ENCODE measurements around the gene PRR33.
"Not testable (repeated sequence)": the region's sequence is repeated elsewhere in the genome, so short reads cannot be mapped to it uniquely, and the experiment has no call there.

The PRR33 gene

DNA sequence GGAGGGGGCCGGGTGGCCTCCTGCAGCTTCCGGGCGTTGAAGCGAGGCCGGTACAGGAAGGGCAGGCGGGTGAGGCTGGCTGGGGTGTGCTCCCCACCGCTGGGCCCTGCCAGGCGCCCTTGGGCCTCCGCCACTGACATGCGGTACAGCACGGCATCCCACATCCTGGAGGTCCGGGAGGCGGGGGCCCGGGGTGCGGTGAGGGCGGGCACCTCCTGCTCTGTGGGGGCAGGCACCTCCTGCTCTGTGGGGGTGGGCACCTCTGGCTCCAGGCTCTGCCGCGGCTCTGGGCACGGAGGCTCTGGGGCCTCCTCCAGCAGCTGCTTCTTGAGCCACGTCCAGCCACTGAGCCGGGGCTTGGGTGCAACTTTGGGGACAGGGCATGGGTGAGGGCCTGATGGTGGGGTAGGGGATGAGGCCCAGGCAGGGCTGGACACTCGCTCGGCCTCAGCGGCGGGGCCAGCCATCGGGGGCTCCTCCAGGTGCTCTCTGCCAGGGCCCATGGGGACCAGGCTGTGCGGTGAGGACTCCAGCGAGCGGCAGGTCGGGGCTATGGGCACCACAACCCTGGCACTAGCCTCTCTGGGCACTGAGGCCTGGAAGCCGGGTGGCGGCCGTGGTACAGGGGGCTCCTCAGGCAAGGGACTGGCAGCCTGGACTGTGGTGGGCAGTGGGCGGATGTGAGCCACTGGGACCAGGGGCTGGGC, 2.3 kb downstream of the PRR33 start:
- DNase-seq (ENCODE audit: low read depth) = peak; percentile 47

DNA sequence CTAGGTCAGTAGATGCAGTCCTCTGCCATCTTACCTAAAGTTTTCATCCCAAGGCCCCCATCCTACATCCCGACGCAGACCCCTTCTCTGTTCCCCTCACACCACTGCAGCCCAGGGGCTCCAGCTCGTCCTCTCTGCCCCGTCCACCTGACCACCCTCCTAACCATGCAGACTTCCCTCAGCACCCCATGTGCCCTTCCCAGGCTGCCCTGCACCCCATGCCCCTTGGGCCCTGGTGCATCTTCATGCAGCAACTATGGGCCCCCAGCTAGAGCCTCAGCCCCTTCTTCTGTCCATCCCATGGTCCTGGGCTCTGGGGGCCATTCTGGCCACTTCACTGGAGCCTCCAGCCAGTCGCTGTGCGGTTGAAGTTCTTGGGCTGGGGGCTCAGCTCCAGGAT, 2.9 kb downstream of the PRR33 start:
- no peak for DNase-seq (ENCODE audit: low read depth)

DNA sequence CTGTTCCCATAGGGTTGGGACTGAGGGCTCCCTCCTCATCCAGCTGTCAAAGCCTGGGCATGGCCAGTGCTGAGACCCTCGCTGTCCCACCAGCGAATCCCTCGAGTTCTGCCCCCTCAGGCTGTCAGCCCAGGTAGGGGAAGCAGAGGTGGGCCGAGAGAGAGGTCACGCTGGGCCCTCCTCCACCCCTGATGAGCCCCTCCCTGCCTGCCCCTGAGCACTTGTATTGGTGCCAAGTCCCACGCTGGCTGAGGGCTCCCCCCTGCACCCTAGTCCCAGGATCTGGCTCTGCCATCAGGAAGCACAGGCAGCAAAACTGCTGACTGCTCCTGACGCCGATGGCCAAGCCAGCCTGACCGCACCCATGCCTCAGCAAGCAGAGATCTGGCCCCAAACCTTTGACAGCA, 3.3 kb downstream of the PRR33 start:
- DNase-seq (ENCODE audit: low read depth) = no peak

DNA sequence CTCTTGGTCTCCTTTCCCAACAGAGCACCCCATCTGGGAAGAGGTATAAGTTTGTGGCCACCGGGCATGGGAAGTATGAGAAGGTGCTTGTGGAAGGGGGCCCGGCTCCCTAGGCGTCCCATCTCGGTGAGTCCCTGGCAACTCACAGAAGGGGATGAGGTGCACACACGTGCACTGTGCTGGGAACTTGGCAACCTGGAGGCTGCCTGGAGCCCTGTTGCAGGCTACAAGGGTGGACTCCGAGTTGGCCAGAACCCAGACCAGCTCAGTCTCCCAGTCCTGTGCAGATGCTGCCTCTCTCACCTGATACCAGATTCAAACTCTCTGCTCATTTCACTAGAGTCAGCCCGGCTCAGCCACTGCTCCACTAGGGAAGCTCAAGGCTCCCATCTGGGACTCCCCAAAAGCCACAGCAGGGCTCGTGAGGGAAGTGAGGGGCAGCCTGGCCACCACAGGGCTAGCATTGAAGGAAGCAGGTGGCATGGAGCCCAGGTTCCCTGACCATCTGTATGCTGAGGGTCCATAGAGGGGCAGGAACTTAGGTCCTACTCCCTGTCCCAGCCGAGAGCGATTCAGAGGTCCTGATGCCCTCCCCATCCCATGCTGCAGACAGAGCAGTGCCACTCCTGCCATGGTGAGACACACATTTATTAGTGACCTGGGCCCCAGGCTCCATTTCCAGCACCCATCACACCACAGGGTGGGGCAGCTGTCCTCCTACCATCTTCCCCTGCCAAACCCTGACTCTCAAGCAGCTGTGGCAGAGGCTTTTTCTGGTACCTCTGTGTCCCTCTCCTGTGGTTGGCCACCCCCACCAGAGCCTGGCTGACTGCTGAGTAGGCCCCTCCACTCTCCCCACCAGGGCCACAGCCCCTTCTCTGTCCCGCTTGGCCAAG, 4.0 kb downstream of the PRR33 start:
- DNase-seq (ENCODE audit: low read depth) = no peak

DNA sequence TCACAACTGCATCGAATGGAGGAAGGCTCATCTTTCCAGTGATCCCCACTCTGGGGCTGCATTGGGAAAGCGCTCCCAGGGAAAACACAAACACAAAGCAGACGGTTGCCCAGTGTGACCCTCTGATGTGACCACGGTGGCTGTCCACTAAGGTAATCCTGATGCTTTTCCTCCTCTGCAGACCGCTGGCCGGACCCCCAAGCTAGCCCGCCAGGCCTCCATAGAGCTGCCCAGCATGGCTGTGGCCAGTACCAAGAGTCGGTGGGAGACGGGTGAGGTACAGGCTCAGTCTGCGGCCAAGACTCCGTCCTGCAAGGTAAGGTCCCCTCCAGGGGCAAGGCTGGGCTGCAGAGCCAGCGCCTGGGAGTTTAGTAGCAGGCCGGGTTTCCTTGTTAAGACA, 5.1 kb downstream of the PRR33 start:
- DNase-seq (ENCODE audit: low read depth) = not testable (repeated sequence)

DNA sequence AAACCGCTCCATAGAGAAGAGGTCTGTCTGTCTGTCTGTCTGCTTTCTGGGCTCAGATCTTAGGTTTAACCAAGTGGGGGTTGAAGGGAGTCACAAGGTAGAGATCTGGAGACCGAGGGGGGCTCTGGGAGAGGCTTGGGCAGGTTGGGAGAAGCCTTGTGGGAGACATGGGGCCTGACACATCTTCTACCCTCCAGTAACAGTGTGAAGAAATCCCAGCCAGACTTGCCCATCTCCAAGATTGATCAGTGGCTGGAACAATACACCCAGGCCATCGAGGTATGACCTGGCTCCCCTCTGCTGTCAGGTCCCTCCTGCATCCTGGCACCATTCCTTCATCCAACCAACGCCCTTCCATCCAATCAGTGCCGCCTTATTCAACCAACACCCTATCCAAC, 7.4 kb downstream of the PRR33 start:
- DNase-seq (ENCODE audit: low read depth) = no peak

DNA sequence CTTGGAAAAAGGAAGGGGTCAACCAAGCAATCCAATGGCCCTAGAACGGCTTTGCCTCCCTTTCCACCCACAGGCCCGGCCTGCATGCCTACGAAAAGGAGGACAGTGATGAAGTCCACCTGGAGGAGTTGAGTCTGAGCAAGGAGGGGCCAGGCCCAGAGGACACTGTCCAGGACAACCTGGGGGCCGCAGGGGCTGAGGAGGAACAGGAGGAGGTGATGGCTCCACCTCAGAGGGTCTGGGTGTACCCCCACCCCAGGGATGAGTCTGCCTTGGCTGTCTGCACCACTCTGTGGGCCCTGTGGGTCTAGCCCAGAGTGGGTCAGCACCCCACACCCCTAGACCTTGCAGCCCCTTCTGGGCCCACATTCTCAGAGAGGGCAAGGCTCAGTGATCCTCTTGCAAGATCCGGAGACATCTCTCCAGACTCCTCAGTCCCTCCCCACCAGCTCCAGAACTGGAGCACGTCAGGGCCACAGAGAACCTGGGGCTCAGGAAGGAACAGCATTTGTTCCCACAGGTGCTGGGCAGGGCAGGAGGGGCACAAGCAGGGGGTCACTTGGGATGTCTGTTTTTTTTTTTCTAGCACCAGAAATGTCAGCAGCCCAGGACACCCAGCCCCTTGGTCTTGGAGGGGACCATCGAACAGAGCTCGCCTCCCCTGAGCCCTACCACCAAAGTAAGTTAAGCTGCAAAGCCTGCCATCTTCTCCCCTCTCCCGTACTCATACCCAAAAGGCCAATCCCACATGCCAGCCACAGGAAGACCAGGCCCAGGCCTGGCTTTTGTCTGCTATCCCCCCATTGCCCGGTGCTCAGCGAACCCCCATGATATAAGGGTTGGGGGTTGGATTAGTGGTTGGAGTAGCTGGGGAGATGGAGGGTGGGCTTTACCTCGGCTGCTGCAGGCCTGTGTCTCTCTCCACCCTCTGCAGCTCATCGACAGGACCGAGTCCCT, 8.1 kb downstream of the PRR33 start:
- no peak for DNase-seq (ENCODE audit: low read depth)

DNA sequence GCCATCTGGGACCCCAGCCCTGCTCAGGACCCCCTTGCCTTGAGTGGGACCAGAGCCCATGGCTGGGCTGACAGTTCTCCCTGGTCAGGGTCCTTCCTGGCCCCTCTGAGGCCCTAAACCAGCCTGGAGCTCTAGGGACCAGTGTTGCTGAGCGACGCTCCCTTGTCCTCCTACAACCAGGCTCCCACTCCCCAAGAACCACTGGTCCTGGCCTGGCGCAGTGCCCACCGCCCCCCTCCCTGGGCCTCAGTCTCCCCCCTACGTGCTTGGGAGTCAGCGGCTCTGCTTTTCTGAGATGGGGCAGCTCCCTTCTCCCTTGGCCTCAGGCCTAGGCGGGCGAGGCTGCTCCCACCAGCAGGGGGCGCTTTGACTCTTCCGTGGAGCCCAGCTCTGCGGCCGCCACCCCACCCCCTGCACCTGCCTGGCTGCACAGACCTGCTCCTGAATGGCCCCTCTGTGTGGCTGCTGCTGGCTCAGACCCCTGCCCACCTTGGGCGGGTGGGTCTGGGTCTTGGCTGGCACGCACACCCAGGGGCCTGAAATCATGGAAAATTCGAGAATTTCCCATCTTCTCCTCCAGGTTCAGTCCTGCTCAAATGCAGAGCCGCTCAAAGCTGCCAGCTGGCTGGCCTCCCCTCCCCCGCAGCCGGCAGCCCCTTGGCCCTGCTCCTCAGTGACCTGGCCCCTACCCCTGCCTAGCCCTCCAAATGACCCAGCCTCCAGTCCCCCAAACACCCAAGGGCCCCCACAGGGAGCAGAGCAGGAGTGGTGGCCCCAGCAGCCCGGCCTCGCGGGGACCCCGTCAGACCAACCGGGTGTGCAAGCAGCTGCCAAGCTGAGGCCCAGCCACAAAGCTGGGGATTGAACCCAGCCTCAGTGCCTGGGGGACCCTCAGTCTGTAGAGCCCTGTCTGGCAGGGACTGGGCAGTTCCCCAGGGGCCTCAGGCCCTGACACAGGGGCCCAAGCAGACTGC, 9.1 kb downstream of the PRR33 start:
- DNase-seq (ENCODE audit: low read depth) = peak; percentile 60

DNA sequence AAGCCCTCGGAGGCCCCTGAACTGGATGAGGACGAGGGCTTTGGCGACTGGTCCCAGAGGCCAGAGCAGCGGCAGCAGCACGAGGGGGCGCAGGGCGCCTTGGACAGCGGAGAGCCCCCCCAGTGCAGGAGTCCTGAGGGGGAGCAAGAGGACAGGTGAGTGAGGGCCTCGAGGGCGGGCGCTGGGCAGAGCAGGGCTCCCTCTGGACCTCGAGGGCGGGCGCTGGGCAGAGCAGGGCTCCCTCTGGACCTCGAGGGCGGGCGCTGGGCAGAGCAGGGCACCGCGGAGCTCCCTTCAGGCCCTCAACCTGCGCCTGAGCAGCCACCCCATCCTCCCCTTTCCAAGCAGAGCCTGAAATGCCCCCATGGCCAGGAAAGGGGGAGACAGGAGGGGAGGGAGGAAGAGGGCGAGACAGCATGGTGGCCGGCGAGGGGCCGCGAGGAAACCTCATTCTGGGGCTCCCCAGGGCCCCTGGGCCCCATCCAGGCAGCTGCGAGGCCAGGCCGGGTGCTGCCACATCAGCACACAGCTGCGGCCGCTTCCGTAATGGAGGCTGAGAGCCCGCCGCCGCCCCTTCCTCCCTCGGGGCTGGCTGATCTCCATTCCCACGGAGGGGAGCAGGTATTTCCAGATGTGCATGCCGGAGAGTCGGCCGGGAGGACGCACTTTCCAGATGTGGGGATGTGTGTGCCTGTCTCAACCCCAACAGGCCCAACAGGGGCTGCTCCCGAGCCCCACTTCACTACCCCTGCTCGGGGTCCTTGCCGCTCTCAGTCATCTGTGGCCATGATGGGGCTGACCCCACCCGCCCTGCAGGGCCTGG, 10.0 kb downstream of the PRR33 start:
- no peak for DNase-seq (ENCODE audit: low read depth)

DNA sequence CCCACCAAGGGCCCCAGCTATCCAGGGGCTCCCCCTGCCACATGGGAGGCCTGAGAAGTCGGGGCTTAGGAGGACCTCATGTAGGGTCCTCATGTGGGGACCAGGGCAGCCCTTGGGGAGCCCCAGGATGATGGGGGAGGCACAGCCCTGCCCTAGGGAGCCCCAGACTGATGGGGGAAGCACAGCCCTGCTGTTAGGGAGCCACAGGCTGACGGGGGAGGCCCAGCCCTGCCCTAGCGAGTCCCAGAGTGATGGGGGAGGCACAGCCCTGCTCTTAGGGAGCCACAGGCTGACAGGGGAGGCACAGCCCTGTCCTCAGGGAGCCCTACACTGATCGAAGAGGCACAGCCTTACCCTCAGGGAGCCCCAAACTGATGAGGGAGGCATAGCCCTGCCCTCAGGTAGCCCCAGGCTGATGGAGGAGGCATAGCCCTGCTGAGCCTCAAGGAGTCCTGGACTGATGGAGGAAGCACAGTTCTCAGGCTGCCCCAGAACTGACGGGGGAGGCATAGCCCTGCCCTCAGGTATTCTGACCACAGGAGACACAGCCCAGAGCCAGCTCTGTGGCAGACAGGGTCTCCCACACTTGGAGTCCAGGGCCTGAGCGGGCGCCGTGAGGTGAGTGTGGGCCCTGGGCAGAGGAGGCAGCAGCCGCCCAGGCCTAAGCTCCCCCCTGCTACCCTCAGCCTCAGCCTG, 10.8 kb downstream of the PRR33 start:
- DNase-seq (ENCODE audit: low read depth) = no peak

DNA sequence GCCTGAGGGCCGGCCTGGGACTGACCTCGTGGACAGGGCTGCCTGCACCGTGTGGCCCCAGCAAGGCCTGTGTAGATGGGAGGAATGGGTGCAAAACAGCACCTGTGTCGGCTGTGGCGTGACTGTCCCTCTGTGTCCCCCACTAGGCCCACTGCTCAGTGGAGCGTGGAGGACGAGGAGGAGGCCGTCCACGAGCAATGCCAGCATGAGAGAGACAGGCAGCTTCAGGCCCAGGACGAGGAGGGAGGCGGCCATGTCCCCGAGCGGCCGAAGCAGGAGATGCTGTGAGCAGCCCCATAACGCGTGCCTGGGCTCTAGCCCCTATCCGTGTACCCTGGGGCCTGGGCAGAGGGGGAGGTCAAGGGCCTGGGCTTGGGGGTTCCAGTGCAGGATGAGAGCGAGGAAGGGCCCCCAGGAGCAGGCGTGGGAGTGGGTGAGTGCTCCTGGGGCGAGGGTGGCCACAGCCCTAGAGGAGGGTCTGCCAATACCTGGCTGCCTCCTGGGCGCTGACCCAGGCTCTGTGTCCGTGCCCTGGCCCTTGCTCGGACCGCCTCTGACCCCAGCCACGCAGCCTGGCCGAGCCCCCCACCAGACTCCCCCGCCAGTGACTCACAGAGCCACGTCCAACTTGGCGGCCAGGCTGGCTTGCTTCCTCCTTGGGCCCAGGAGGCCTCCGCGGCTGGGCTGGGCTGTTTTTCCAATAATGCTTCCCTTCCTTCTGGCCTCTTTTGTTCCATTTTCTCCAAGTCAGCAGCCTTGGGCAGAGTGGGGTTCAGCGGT, 11.6 kb downstream of the PRR33 start:
- no peak for DNase-seq (ENCODE audit: low read depth)

DNA sequence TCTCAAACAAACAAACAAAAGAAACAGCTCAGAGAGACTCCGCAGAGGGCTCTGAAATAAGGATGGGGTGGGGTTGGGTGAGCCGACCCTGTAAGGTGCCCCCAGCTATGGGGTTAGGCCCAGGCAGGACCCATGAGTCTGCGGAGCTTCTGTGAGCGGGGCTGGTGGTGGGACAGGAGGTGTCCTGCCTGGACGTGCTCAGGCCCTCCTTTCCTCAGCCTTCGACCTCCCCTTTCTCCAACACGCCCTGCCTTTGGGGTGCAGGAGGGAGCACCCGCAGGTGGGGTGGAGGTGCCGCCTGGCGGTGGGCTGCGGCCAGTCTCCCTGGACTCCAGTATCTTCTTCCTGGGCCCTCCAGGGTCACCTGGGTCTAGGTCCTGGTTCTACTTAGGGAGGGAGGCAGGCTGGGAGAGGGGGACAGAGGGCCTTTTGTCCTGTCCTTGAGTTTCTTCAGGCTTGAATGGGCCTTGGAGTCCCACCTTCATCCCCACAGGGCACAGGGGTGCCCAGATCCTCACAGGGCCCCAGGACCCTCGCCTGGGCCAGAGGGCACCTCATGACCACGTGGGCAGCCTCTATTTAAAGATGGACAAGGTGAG, 12.3 kb downstream of the PRR33 start:
- no peak for DNase-seq (ENCODE audit: low read depth)

DNA sequence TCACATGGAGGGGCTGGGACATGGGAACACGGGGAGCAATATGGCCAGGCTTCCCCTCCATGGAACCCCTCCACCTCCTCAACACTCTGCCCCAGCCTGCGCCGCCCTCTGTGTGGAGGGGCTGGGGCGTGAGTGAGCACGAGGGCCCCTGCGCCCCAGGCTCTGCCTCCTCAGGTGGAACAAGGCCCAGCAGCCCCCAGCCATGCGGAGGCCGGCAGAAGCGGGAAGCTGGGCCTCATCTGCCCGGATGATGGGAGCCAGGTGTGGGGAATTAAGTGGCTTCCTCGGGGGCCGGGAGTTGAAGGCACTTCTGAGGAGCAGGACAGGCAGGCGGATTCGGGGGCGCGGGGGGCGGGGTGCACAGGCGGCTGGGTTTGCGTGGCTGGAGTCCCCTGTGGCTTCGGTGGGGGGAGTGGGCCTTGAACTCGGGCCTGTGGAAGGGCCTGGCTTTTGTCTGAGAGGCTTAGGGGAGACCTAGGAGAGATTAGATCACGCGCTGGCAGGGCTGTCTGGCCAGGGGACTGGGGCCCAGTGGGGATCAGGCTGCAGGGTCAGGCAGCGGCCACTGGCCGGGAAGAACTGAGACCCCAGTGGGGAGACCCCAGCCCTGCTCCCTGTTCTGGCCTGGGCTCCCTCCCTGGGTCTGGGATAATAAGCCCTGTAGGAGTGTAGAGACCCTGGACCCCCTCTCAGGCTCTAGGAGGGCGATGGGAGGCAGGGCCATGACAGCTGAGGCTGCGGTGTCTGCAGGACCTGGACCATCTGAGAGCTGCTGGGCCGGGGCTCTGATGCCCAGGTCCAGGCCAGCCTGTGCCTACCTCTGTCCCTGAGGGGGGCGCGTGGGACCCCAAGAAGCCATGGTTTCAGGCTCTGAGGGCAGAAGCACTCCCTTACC, 13.3 kb downstream of the PRR33 start:
- DNase-seq (ENCODE audit: low read depth) = no peak

DNA sequence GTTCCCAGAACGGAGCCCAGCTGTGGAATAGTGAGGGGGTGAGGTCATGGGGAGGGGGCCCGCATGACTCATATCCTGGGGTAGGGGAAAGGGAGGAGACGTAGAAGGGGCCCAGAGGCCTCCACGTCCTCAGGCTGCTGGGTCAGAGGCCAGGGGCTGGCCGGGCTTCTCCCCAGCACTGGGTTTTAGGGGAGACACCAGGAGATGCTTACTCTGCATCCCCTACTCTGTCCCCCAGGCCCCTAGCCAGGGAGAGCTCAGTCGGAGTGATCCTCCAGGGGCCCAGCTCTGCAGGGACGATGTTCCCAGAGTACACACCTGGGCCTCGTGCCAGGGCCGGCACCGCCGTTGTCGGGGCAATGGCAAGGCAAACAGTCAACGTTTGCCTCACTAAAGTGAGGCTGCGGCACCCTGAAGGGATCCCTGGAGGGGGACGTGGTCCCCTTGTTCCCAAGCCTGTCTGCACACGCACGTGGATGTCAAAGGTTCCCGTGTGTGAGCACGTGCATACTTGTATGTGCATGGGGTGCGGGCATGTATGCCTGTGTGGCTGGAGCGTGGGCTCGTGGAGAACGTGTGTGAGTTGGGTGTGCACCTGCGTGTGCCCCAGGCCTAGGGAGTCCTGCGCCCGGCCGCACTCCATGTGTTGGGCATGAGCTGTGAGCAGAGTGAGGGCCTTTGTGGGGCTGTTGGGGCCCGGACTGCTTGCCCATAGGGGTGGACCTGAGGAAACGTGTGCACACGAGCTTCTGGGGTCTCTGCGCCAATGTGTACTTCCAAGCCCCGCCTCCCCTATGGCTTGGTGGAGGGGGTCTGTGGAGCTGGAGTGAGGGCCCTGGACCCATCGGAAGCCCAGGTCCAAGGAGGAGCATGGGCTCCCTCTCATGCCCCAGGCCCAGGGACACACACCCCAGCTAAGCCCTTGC, 14.2 kb downstream of the PRR33 start:
- DNase-seq (ENCODE audit: low read depth) = no peak

DNA sequence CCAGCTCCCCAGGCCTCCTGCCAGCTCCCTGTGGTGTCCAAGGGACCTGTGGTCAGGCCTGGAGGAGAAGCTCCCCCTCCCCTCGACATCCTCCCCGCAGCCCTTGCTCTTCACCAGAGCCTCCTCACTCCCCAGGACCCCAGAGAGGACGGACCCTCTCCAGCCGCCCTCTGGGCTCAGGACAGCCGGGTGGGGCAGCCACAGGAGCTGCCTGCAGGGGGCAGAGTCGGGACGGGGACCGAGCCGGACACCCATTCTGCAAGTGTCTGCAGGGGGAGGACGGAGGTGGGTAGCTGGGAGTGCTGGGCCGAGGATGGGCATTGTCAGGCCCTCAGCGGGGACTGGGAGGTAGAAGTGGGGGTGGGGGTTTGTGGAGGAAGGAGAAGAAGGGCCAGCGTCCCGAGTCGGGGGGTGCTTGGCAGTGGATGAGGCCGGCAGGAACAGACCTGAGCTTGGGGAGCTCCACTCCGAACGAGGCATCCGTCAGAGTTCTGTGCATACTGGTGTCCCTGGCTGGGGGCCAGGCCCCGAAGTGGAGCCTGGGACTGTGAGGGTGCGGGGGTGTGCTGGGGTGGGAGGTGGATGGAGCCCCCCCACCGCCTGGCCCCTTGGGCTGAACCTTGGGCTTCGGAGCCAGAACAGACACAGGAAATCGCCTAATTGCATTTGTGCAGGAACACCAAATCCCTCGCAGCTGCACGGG, 15.2 kb downstream of the PRR33 start:
- DNase-seq (ENCODE audit: low read depth) = no peak
